ENCODE data around the gene EPG5. TPM values are rescaled to one million over a fixed set of nuclear protein-coding genes. Genes with fewer than 3 reads are reported as not detected.

EPG5 gene
- total and polyA plus RNA-seq, 2 of the 4 experiments (the other 2 are of a cell fraction): 37.3 to 114 TPM

DNA sequence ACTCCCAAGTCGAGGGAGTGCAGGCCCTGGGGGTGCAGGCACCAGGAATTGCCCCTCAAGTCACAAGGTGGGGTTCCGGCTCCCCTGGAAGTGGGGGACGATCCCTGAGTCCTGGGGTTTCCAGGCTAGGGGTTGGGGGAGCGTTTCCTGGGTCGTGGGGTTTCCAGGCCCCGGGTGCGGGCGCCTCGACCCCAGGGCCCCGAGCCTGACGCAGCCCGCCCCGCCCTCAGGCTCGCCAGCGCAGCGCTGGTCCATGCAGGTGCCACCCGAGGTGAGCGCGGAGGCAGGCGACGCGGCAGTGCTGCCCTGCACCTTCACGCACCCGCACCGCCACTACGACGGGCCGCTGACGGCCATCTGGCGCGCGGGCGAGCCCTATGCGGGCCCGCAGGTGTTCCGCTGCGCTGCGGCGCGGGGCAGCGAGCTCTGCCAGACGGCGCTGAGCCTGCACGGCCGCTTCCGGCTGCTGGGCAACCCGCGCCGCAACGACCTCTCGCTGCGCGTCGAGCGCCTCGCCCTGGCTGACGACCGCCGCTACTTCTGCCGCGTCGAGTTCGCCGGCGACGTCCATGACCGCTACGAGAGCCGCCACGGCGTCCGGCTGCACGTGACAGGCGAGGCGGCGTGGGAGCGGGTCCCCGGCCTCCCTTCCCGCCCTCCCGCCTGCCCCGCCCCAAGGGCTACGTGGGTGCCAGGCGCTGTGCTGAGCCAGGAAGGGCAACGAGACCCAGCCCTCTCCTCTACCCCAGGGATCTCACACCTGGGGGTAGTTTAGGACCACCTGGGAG, 129.7 kb downstream of the EPG5 start:
- no peak for TF ChIP-seq MAZ (IDR thresholded peaks at IDR 0.05; ENCODE audit: borderline replicate concordance, low read depth, low read length)
- no peak for TF ChIP-seq MAFK (IDR thresholded peaks at IDR 0.05; ENCODE audit: low read depth, low read length)
- no peak for TF ChIP-seq NFE2L2 (IDR thresholded peaks at IDR 0.05; ENCODE audit: low read depth, low read length)
- no peak for TF ChIP-seq RAD21 (IDR thresholded peaks at IDR 0.05; ENCODE audit: low read length)
- TF ChIP-seq POLR2A (IDR thresholded peaks at IDR 0.05; ENCODE audit: low read depth, low read length): no peak
- TF ChIP-seq, protein P1, sequence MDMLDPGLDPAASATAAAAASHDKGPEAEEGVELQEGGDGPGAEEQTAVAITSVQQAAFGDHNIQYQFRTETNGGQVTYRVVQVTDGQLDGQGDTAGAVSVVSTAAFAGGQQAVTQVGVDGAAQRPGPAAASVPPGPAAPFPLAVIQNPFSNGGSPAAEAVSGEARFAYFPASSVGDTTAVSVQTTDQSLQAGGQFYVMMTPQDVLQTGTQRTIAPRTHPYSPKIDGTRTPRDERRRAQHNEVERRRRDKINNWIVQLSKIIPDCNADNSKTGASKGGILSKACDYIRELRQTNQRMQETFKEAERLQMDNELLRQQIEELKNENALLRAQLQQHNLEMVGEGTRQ (IDR thresholded peaks at IDR 0.05; ENCODE audit: low read depth, low read length): no peak
- Histone ChIP-seq H3K36me3 (ENCODE audit: control insufficient read depth, insufficient read depth, low read length) (no peaks in the 10 kb centered on the region), H2AK5ac (ENCODE audit: low read depth, low read length) (peak overlapping the region; percentile 84; the same call in 1 of the 2 replicates), H2AK9ac (replicated peaks; ENCODE audit: low read depth, low read length, poor library complexity) (peak overlapping the region; percentile 30), H4K5ac (ENCODE audit: low read depth, low read length) (peak overlapping the region; percentile 53), H3K18ac (ENCODE audit: low read depth, low read length) (peak overlapping the region; percentile 10; the same call in 1 of the 2 replicates), H2BK15ac (ENCODE audit: low read depth, low read length) (peak overlapping the region; percentile 93; the same call in 1 of the 3 replicates), H3K9me3 (ENCODE audit: control insufficient read depth, insufficient read depth, low read length) (no peaks in the 10 kb centered on the region), H3K27ac (ENCODE audit: insufficient read depth, low read length) (no peak overlapping the region), H3K56ac (ENCODE audit: extremely low read depth, insufficient read depth, low read length) (no peak overlapping the region), H3K4me3 (ENCODE audit: insufficient read depth, low read depth, low read length) (no peak overlapping the region), H3K14ac (replicated peaks; ENCODE audit: low read depth, low read length) (no peak overlapping the region), H4K20me1 (ENCODE audit: insufficient read depth, low read length) (no peaks in the 10 kb centered on the region), H3K27me3 (ENCODE audit: control insufficient read depth, insufficient read depth, low read length) (no peaks in the 10 kb centered on the region), H3K4me2 (ENCODE audit: low read depth, low read length) (no peak overlapping the region), H2AFZ (replicated peaks; ENCODE audit: low read length, poor library complexity) (peak overlapping the region; percentile 16), H2BK120ac (ENCODE audit: low read depth, low read length) (peak overlapping the region; percentile 95), H3K23ac (ENCODE audit: low read depth, low read length) (no peak overlapping the region), H4K91ac (ENCODE audit: insufficient read depth, low read depth, low read length) (peak overlapping the region; percentile 32; the same call in 1 of the 2 replicates), H3K9ac (ENCODE audit: low read depth, low read length) (no peak overlapping the region), H3K4ac (ENCODE audit: low read depth, low read length) (peak overlapping the region; percentile 86; the same call in 1 of the 2 replicates), H4K8ac (ENCODE audit: low read depth in 2 of 2, low read length in 2 of 2) (peak overlapping the region in 1 of 2 experiments; percentile 83; a peak in 1 of 4 replicates), H3K9me1 (ENCODE audit: insufficient read depth, low read length) (peaks cover 23% of the 10 kb centered on the region), H3K79me1 (ENCODE audit: low read depth in 1 of 2, low read length in 2 of 2) (peaks cover 0 to 4% of the 10 kb centered on the region in 2 experiments; a peak in 1 of 4 replicates), H3K4me1 (ENCODE audit: control insufficient read depth, insufficient read depth, low read length) (peaks cover 11% of the 10 kb centered on the region), H2BK5ac (ENCODE audit: low read depth, low read length, poor library complexity, severe bottlenecking) (peak overlapping the region; percentile 32), H2BK20ac (ENCODE audit: low read depth, low read length) (no peak overlapping the region)
- ATAC-seq (ENCODE audit: low read depth) (no peak), DNase-seq (no peak)
- BruUV-seq (replicated peaks): no TSS peak
- in situ Hi-C loops (cut with MboI; ENCODE audit: low sequenced_read_pairs) (loop anchor here (5.0 kb wide), 1 partner anchor 145 kb away; no protein-coding TSS in a partner anchor), dilution Hi-C loops (cut with HindIII; ENCODE audit: low sequenced_read_pairs, unreplicated experiment) (no loop called here), intact Hi-C loops (cut with micrococcal nuclease) (loop anchor here (2.0 kb wide), 1 partner anchor 43 kb away; no protein-coding TSS in a partner anchor)
- ChIA-PET CTCF (interaction anchor here (0.5 kb wide), 1 partner anchor 171 kb away, joined by 3 read pairs; no protein-coding TSS in a partner anchor), POLR2A (ENCODE audit: unreplicated experiment) (no interaction called here)
- 36% methylated on average over 59 of the region's 84 CpGs; no CpG with 5 or more reads in 1 of the 2 experiments for WGBS, 2 experiments (ENCODE audit: extremely low coverage in 2 of 2, insufficient read length in 1 of 2)

Data from IMR-90 (cell line).